H9 (cell line): ENCODE measurements around the gene DAZAP1. TPM values are rescaled to one million over a fixed set of nuclear protein-coding genes. Genes with fewer than 3 reads are reported as not detected.

Experiments used
- DNase-seq: peaks from one replicate; pipeline ENCODE4 v3.0.0-alpha.2; 2017
- H2AFZ ChIP-seq: one replicate; pipeline ENCODE4 v1.6.1; 2013; ENCODE audit warnings: mild to moderate bottlenecking, low read length, control low read depth, moderate library complexity
- H2AK5ac ChIP-seq: 2 replicates; pipeline ENCODE4 v1.6.1; 2013; ENCODE audit warnings: low read length, control low read depth, mixed read lengths; ENCODE audit not compliant: insufficient read length
- H2BK120ac ChIP-seq: one replicate; pipeline ENCODE4 v1.6.1; 2013; ENCODE audit warnings: low read depth, mild to moderate bottlenecking, low read length, control low read depth, inconsistent platforms; ENCODE audit not compliant: poor library complexity, severe bottlenecking
- H2BK12ac ChIP-seq: 2 replicates; pipeline ENCODE4 v1.6.1; 2013; ENCODE audit warnings: low read length, control low read depth, mixed read lengths, low read depth; ENCODE audit not compliant: insufficient read length
- H2BK15ac ChIP-seq: 2 replicates; pipeline ENCODE4 v1.6.1; 2013; ENCODE audit warnings: low read depth, low read length, control low read depth
- H2BK20ac ChIP-seq: one replicate; pipeline ENCODE4 v1.6.1; 2013; ENCODE audit warnings: low read depth, mild to moderate bottlenecking, low read length, control low read depth, inconsistent platforms; ENCODE audit not compliant: poor library complexity, severe bottlenecking
- H2BK5ac ChIP-seq: 2 replicates; pipeline ENCODE4 v1.6.1; 2013; ENCODE audit warnings: low read length, control low read depth, mixed read lengths; ENCODE audit not compliant: insufficient read length
- H3K14ac ChIP-seq: 2 replicates; pipeline ENCODE4 v1.6.1; 2013; ENCODE audit warnings: low read length, control low read depth; ENCODE audit not compliant: insufficient read depth
- H3K18ac ChIP-seq: 2 replicates; pipeline ENCODE4 v1.6.1; 2013; ENCODE audit warnings: low read depth, mild to moderate bottlenecking, mixed read lengths, low read length, control low read depth; ENCODE audit not compliant: insufficient read length
- H3K23ac ChIP-seq: 2 replicates; pipeline ENCODE4 v1.6.1; 2013; ENCODE audit warnings: low read length, control low read depth, mixed read lengths, low read depth; ENCODE audit not compliant: insufficient read length
- H3K23me2 ChIP-seq: 2 replicates; pipeline ENCODE4 v1.6.1; 2013; ENCODE audit warnings: low read depth, mild to moderate bottlenecking, mixed read lengths, low read length, control low read depth; ENCODE audit not compliant: insufficient read length, poor library complexity, severe bottlenecking
- H3K27ac ChIP-seq: 2 replicates; pipeline ENCODE4 v1.5.1; 2013; ENCODE audit warnings: low read length, control low read depth, mixed read lengths, low read depth; ENCODE audit not compliant: insufficient read length
- H3K27me3 ChIP-seq: 2 replicates; pipeline ENCODE4 v1.6.1; 2013; ENCODE audit warnings: low read length, control low read depth, inconsistent platforms; ENCODE audit not compliant: insufficient read depth
- H3K4ac ChIP-seq: 2 replicates; pipeline ENCODE4 v1.6.1; 2013; ENCODE audit warnings: low read depth, mild to moderate bottlenecking, control low read depth, inconsistent platforms, low read length, moderate library complexity
- H3K4me1 ChIP-seq: 2 replicates; pipeline ENCODE4 v1.6.1; 2013; ENCODE audit warnings: low read length, control low read depth, inconsistent platforms; ENCODE audit not compliant: insufficient read depth
- H3K4me2 ChIP-seq: 2 replicates; pipeline ENCODE4 v1.6.1; 2013; ENCODE audit warnings: low read length, control low read depth, mixed read lengths; ENCODE audit not compliant: insufficient read length, insufficient read depth
- H3K56ac ChIP-seq: 2 replicates; pipeline ENCODE4 v1.6.1; 2013; ENCODE audit warnings: low read depth, mild to moderate bottlenecking, mixed read lengths, low read length, control low read depth; ENCODE audit not compliant: insufficient read length
- H3K79me1 ChIP-seq: 2 replicates; pipeline ENCODE4 v1.6.1; 2013; ENCODE audit warnings: low read depth, mild to moderate bottlenecking, moderate library complexity, low read length, control low read depth, inconsistent platforms; ENCODE audit not compliant: insufficient read depth, poor library complexity, severe bottlenecking
- H3K79me2 ChIP-seq: 2 replicates; pipeline ENCODE4 v1.6.1; 2013; ENCODE audit warnings: low read length, control low read depth, inconsistent platforms; ENCODE audit not compliant: insufficient read depth
- H3K9ac ChIP-seq: 2 replicates; pipeline ENCODE4 v1.6.1; 2013; ENCODE audit warnings: low read length, control low read depth, mixed read lengths; ENCODE audit not compliant: insufficient read length; ENCODE audit errors: extremely low read depth
- H3K9me3 ChIP-seq: one replicate; pipeline ENCODE4 v1.6.1; 2013; ENCODE audit warnings: low read depth, low read length, inconsistent platforms; ENCODE audit not compliant: control insufficient read depth
- H3T11ph ChIP-seq: one replicate; pipeline ENCODE4 v1.6.1; 2013; ENCODE audit warnings: mild to moderate bottlenecking, low read length, control low read depth, inconsistent platforms
- H4K20me1 ChIP-seq: one replicate; pipeline ENCODE4 v1.6.1; 2013; ENCODE audit not compliant: control insufficient read depth, insufficient read length, insufficient read depth
- H4K5ac ChIP-seq: 2 replicates; pipeline ENCODE4 v1.6.1; 2013; ENCODE audit warnings: low read depth, mild to moderate bottlenecking, mixed read lengths, low read length, control low read depth; ENCODE audit not compliant: insufficient read length
- H4K8ac ChIP-seq: replicated peaks from 2 replicates; pipeline ENCODE4 v1.6.1; 2013; ENCODE audit warnings: low read length, control low read depth, mixed read lengths, low read depth; ENCODE audit not compliant: insufficient read length
- H4K91ac ChIP-seq: 2 replicates; pipeline ENCODE4 v1.6.1; 2013; ENCODE audit warnings: low read depth, mild to moderate bottlenecking, moderate library complexity, mixed read lengths, low read length, control low read depth; ENCODE audit not compliant: insufficient read length
- H3K27ac Mint-ChIP-seq, 3 experiments: 2 replicates in 2 of 3; 3 replicates in 1 of 3; pipeline ENCODE4 v1.8.0; 2020 to 2021; ENCODE audit warnings: mixed read lengths in 3 of 3, mild to moderate bottlenecking in 1 of 3, moderate library complexity in 1 of 3
- H3K27me3 Mint-ChIP-seq: 2 replicates; pipeline ENCODE4 v1.8.0; 2021; ENCODE audit warnings: low read depth, mild to moderate bottlenecking, moderate library complexity, mixed read lengths
- H3K36me3 Mint-ChIP-seq, 3 experiments: 2 replicates in 2 of 3; 3 replicates in 1 of 3; pipeline ENCODE4 v1.8.0; 2020 to 2021; ENCODE audit warnings: low read depth in 3 of 3, mixed read lengths in 3 of 3; ENCODE audit not compliant: insufficient read depth in 1 of 3
- H3K4me1 Mint-ChIP-seq, 2 experiments: 2 replicates each; pipeline ENCODE4 v1.8.0; 2020; ENCODE audit warnings: mixed read lengths in 2 of 2
- H3K4me3 Mint-ChIP-seq, 2 experiments: 2 replicates in 1 of 2; 3 replicates in 1 of 2; pipeline ENCODE4 v1.8.0; 2020 to 2021; ENCODE audit warnings: mild to moderate bottlenecking in 2 of 2, mixed read lengths in 2 of 2, moderate library complexity in 1 of 2
- H3K9me3 Mint-ChIP-seq, 2 experiments: 2 replicates in 1 of 2; 3 replicates in 1 of 2; pipeline ENCODE4 v1.8.0; 2020; ENCODE audit warnings: mild to moderate bottlenecking in 2 of 2, mixed read lengths in 2 of 2, moderate library complexity in 1 of 2
- WGBS: extraction: QIAGEN DNeasy Blood & Tissue Kit; methylation state at CpG from one replicate; pipeline ENCODE4 v1.1.7; 2013; ENCODE audit warnings: missing lambda C conversion rate, low lambda C conversion rate, mixed read lengths; ENCODE audit not compliant: insufficient read length; ENCODE audit errors: extremely low coverage; 5-methylcytosine and 5-hydroxymethylcytosine counted together
- total RNA-seq: library from RNA; stranded (reverse); gene quantifications from 2 replicates; pipeline ENCODE4 v1.2.1, GENCODE V29; 2021
- TF ChIP-seq, protein P1 (sequence below): fragments of 200-600 bp; sonication (generic); conservative IDR thresholded peaks from 3 replicates; pipeline ENCODE4 v1.8.0; 2021; ENCODE audit warnings: antibody characterized with exemption, mild to moderate bottlenecking

The DAZAP1 gene
- total RNA-seq, 1 experiment from 2014 or later = 265 TPM

DNA sequence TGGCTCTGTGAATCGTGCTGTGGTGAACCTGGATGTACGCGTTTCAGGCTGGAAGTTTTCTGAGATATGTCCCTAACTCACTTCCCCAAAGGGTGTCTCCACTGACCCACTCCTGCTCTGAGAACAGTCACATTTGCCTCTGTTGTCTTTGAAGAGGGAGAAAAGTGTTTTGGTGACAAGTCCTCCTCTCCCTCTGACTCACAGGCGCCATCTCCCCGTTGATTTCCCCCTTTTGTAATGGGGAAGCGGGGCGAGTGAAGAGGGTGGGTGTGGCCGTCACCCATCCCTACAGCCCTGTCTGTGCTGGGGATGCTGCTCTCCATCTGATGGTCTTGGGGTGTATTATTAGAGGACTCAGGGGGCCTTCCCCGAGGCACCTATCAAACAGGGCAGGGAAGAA lies 52.1 kb downstream of the DAZAP1 start:
- Histone ChIP-seq H2BK120ac (no peak overlapping the region), H3K14ac (no peak overlapping the region), H4K5ac (no peak overlapping the region), H2AK5ac (no peak overlapping the region), H2BK12ac (no peak overlapping the region), H3K27me3 (peaks cover 3% of the 10 kb centered on the region; the same call in 1 of the 2 replicates), H4K20me1 (no peaks in the 10 kb centered on the region), H3K18ac (no peak overlapping the region), H3K79me1 (no peaks in the 10 kb centered on the region), H3K23me2 (no peaks in the 10 kb centered on the region), H3K4ac (no peak overlapping the region), H2BK15ac (no peak overlapping the region), H2BK20ac (no peak overlapping the region), H2AFZ (no peak overlapping the region), H4K91ac (no peak overlapping the region), H3K4me2 (no peak overlapping the region), H2BK5ac (no peak overlapping the region), H3K23ac (no peak overlapping the region), H3T11ph (no peak overlapping the region), H3K4me1 (no peaks in the 10 kb centered on the region), H3K56ac (no peak overlapping the region), H3K9ac (no peak overlapping the region), H3K79me2 (no peaks in the 10 kb centered on the region), H3K27ac (no peak overlapping the region), H4K8ac (no peak overlapping the region), H3K9me3 (no peaks in the 10 kb centered on the region)
- Mint-ChIP-seq H3K4me3 (peak overlapping the region in 1 of 2 experiments; percentile 16; a peak in 1 of 5 replicates), H3K27me3 (peaks cover 67% of the 10 kb centered on the region), H3K9me3 (no peaks in the 10 kb centered on the region), H3K36me3 (peaks cover 0 to 13% (median 5%) of the 10 kb centered on the region in 3 experiments; a peak in 2 of 7 replicates), H3K27ac (no peak overlapping the region), H3K4me1 (peaks cover 4 to 6% of the 10 kb centered on the region in 2 experiments)
- DNase-seq = no peak
- no CpG with 5 or more reads among the region's 9 CpGs for WGBS
- TF ChIP-seq, protein P1, sequence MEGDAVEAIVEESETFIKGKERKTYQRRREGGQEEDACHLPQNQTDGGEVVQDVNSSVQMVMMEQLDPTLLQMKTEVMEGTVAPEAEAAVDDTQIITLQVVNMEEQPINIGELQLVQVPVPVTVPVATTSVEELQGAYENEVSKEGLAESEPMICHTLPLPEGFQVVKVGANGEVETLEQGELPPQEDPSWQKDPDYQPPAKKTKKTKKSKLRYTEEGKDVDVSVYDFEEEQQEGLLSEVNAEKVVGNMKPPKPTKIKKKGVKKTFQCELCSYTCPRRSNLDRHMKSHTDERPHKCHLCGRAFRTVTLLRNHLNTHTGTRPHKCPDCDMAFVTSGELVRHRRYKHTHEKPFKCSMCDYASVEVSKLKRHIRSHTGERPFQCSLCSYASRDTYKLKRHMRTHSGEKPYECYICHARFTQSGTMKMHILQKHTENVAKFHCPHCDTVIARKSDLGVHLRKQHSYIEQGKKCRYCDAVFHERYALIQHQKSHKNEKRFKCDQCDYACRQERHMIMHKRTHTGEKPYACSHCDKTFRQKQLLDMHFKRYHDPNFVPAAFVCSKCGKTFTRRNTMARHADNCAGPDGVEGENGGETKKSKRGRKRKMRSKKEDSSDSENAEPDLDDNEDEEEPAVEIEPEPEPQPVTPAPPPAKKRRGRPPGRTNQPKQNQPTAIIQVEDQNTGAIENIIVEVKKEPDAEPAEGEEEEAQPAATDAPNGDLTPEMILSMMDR = no peak
